Measurements from ENCODE around the gene OR8K3. TPM values are rescaled to one million over a fixed set of nuclear protein-coding genes. Genes with fewer than 3 reads are reported as not detected.

Gene OR8K3
- total RNA-seq, 2 donors from 2014 or later: not detected

GRCh38 chr11:56307836-56308235 is 7.1 kb upstream of the OR8K3 start:
- Histone ChIP-seq H3K9me3 (no peaks in the 10 kb centered on the region), H3K36me3 (replicated peaks in 1 of 2; ENCODE audit: insufficient read depth in 1 of 2, low read depth in 2 of 2) (no peaks in the 10 kb centered on the region), H3K4me3 (no peak overlapping the region), H3K27me3 (no peaks in the 10 kb centered on the region), H3K27ac (no peak overlapping the region), H3K4me1 (no peaks in the 10 kb centered on the region)
- no peak for TF ChIP-seq CTCF (IDR thresholded peaks at IDR 0.05)
- TF ChIP-seq POLR2A (IDR thresholded peaks at IDR 0.05): no peak
- DNase-seq: no peak
- WGBS, 2 donors: 68 to 70% methylated on average over 3 of the region's 3 CpGs
- ATAC-seq: no peak
- intact Hi-C loops (cut with DNase I): no loop called here

GRCh38 chr11:56331861-56332491 is 17.0 kb downstream of the OR8K3 start:
- ATAC-seq: no peak
- WGBS, 2 donors: 77 to 78% methylated on average over 19 to 24 of the region's 34 CpGs
- intact Hi-C loops (cut with DNase I): no loop called here
- Histone ChIP-seq H3K27me3 (no peaks in the 10 kb centered on the region), H3K9me3 (no peaks in the 10 kb centered on the region), H3K27ac (no peak overlapping the region), H3K4me3 (no peak overlapping the region), H3K4me1 (no peaks in the 10 kb centered on the region), H3K36me3 (replicated peaks in 1 of 2; ENCODE audit: insufficient read depth in 1 of 2, low read depth in 2 of 2) (no peaks in the 10 kb centered on the region)
- DNase-seq: no peak
- no peak for TF ChIP-seq POLR2A (IDR thresholded peaks at IDR 0.05)
- no peak for TF ChIP-seq CTCF (IDR thresholded peaks at IDR 0.05)

- DNase-seq (no peak), ATAC-seq (no peak)
- intact Hi-C loops (cut with DNase I): no loop called here
- no peaks in the 10 kb centered on the region for H3K4me1 ChIP-seq
- no peaks in the 10 kb centered on the region for H3K27me3 ChIP-seq
- 53 to 70% methylated on average over 3 of the region's 3 CpGs for WGBS, 2 donors
- TF ChIP-seq CTCF (IDR thresholded peaks at IDR 0.05) (no peak), POLR2A (IDR thresholded peaks at IDR 0.05) (no peak)
- H3K9me3 ChIP-seq: no peaks in the 10 kb centered on the region
- H3K4me3 ChIP-seq: no peak overlapping the region
- no peak overlapping the region for H3K27ac ChIP-seq
- H3K36me3 ChIP-seq (replicated peaks in 1 of 2; ENCODE audit: insufficient read depth in 1 of 2, low read depth in 2 of 2): no peaks in the 10 kb centered on the region
Observed at GRCh38 chr11:56333156-56333555, 18.2 kb downstream of the OR8K3 start.

- ATAC-seq (no peak), DNase-seq (no peak)
- no peaks in the 10 kb centered on the region for H3K36me3 ChIP-seq (replicated peaks in 1 of 2; ENCODE audit: insufficient read depth in 1 of 2, low read depth in 2 of 2)
- no peak overlapping the region for H3K4me3 ChIP-seq
- H3K27me3 ChIP-seq: no peaks in the 10 kb centered on the region
- H3K4me1 ChIP-seq: no peaks in the 10 kb centered on the region
- H3K27ac ChIP-seq: no peak overlapping the region
- no peaks in the 10 kb centered on the region for H3K9me3 ChIP-seq
- intact Hi-C loops (cut with DNase I): no loop called here
- TF ChIP-seq CTCF (IDR thresholded peaks at IDR 0.05): no peak
- no peak for TF ChIP-seq POLR2A (IDR thresholded peaks at IDR 0.05)
Observed at GRCh38 chr11:56340289-56340688, 25.3 kb downstream of the OR8K3 start.

GRCh38 chr11:56345739-56346138 is 30.8 kb downstream of the OR8K3 start, which contains the start of gene OR8K1:
TSS of gene OR8K1 (plus strand) at chr11:56346039. CDS start at chr11:56346039, 0 bp downstream.
- Histone ChIP-seq H3K4me3 (no peak within 1 kb of the TSS), H3K27me3 (no peaks in the 10 kb centered on the region), H3K4me1 (no peaks in the 10 kb centered on the region), H3K9me3 (no peaks in the 10 kb centered on the region), H3K27ac (no peak within 1 kb of the TSS), H3K36me3 (replicated peaks in 1 of 2; ENCODE audit: insufficient read depth in 1 of 2, low read depth in 2 of 2) (no peaks in the 10 kb centered on the region)
- WGBS, 2 donors: 67 to 78% methylated on average over 1 of the region's 1 CpG
- DNase-seq (no peak), ATAC-seq (no peak)
- no peak for TF ChIP-seq CTCF (IDR thresholded peaks at IDR 0.05)
- no peak for TF ChIP-seq POLR2A (IDR thresholded peaks at IDR 0.05)
- intact Hi-C loops (cut with DNase I): no loop called here
